T-helper 1 cell treated with Interleukin-12 subunit alpha and Interleukin-12 subunit beta and Interleukin-4 antibody, amounts not matched to agents 30 ng/mL and 1 ng/mL, for 36 hours (primary cell): ENCODE measurements around the gene MFN1. TPM values are rescaled to one million over a fixed set of nuclear protein-coding genes. Genes with fewer than 3 reads are reported as not detected.

Source experiments
- intact Hi-C: fragments of 100-400 bp; cut with micrococcal nuclease; formaldehyde crosslinking; loops from one replicate; pipeline ENCODE4 v1.15.1; 2024
- total RNA-seq: library from RNA; stranded (reverse); gene quantifications from 2 replicates; pipeline ENCODE4 v1.2.3, GENCODE V29; 2022

The MFN1 gene
- total RNA-seq, 1 donor from 2014 or later: 32.9 TPM

DNA sequence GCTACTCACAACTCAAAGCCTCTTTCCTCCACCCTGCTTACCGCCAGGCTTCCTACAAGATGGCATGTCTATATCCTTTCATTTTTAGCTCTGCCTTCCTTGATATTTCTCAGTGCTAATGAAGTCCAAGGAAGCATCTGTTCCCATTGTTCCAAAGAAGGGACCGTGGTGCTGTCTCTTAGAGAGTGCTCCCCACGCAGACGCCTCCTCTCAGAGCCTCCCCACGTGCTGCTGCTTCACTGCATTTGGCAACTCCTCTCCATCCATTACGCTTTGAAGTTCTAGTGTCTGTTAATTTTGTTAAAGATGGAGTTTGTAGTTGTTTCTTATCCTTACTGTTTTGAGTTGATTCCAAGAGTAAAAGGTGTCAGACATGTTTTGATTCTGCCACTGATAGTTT is 77.6 kb downstream of the MFN1 start:
- intact Hi-C loops: no loop called here

DNA sequence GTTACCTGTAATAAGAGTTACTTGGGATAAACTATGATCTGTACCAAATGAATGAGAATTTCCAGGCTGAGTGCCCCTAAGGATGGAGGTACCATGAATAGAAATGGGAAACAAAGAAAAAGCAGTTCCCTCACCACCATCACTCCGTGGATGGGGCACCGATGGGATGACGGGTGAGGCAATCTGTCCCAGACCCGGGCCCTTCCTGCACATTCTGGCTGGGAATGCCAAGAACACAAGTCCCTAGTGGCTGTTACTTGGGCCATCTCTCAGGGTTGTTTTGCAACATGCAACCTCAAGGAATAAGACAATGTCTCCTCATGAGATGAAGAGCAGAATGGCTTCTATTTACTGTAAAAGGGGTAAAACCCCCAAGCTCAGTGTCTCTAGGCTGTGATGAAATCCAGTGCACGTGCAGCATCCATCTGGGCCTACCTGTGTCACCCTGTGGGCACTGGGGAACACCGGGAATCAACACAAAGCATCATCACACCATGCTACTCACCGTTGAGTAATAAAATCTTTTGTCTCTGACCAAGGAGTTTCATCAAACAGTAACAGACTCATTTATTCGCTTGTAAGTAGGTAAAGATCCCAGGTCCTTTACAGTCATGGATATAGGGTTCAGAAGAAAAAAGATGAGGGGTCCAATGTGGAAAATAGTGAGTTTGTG is 81.5 kb downstream of the MFN1 start:
- intact Hi-C loops: no loop called here

DNA sequence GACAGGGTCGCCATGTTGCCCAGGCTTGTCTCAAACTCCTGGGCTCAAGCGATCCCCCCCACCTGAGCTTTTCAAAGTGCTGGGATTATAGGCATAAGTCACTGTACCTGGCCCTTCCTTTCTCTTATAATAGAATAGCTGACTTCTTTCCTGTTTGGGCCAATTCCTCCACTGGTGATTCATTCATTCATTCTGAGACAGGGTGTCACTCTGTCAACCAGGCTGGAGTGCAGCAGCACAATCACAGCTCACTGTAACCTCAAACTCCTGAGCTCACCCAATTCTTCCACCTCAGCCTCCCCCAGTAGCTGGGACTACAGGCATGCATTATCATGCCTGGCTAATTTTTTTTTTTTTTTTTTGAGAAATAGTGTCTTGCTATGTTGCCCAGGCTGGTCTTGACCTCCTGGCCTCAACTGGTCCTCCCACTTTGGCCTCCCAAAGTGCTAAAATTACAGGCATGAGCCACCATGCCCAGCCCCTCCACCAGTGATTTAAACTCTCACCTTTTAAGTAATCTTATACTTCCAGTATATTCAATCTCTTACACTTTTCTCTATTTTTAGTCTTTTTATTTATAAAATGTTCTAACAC is 82.9 kb downstream of the MFN1 start:
- intact Hi-C loops: no loop called here

DNA sequence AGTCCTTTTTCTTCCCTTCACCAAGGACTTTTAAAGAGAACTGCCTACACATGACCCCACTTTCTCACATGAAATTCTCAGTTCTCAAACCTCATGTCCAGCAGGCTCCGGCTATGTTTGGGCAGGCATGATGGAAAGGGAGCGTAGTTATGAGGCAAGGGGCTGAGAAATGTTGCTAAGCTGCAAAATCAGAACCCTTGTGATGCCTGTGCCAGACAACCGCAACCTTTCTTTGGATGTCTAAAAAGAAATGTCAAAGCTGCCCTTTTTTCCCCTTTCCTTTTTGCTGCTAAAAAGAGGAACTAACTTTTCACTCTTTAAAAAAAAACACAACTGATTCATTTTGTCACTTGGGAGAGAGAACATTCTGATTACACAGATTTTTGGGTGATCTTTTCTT is 84.5 kb downstream of the MFN1 start:
- intact Hi-C loops: no loop called here

DNA sequence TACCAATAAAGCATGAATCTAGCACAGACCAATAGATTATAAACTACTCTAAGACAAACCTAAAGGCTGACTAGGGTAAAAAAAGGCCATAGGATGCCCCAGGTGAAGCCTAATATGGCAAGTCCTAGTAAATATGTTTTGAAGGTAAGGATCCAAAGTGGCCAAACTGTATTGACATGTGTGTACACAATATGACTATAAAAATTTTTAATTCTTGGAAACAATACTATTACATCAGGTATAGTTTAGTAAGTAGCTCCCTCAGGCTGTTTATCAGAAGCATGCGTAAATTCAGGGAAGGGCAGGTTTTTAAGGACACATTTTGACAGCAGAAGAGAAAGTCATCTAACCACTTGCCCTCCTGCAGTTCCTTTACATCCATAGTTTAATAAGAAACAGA is 84.9 kb downstream of the MFN1 start:
- intact Hi-C loops: no loop called here

DNA sequence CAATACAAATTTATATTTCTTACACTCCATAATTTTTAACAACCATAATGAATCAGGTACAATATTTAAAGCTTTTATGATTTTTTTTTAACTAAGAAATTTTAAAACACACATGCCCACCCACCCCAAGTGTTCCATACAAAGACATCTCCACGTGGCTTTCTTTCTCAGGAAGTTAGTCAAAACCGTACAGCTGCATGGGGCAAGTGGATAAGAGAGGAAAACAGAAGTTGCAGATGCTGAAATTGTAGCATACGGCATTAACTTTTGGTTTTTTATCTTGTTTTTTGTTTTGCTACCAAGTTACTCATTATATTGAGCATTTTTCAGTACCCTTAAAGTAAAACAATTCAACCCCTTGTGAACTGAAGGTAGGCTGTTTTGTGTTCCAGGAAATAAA is 89.0 kb downstream of the MFN1 start:
- intact Hi-C loops: no loop called here

DNA sequence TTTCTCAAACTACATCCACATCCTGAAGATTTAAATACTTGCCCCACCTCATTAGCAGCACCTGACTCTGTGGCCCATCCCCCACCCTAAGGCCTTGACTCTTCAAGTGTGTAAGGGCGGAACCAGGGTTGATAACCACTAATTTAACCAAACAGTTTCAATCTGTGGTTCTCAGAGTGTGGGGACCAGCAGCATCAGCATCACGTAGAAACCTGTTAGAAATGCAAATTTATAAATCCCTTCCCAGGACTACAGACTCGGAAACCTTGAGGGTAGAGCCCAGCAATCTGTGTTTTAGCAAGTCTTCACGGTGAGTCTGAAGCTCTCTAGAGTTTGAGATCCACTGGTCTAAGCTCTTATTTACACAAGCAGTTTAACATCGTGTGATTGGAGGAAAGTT is 91.3 kb downstream of the MFN1 start:
- intact Hi-C loops: no loop called here

Other genes starting within 250 kb of the MFN1 start
- 25.1 and 26.0 TPM in 2 replicates for gene PIK3CA, start 199.4 kb upstream of the MFN1 start, total RNA-seq
- 0.88 and 1.0 TPM in 2 replicates for gene KCNMB3, start 96.6 kb upstream of the MFN1 start, total RNA-seq
- gene ZNF639, start 24.7 kb upstream of the MFN1 start, total RNA-seq: 28.9 and 30.5 TPM in 2 replicates
- 15.4 and 16.5 TPM in 2 replicates for gene GNB4, start 103.8 kb downstream of the MFN1 start, total RNA-seq
- 77.1 and 77.8 TPM in 2 replicates for gene ACTL6A, start 215.2 kb downstream of the MFN1 start, total RNA-seq